ENCODE results near the gene TLK1. TPM values are rescaled to one million over a fixed set of nuclear protein-coding genes. Genes with fewer than 3 reads are reported as not detected.

The TLK1 gene
- total RNA-seq, 2 donors from 2014 or later = 85.4 to 85.8 TPM

DNA sequence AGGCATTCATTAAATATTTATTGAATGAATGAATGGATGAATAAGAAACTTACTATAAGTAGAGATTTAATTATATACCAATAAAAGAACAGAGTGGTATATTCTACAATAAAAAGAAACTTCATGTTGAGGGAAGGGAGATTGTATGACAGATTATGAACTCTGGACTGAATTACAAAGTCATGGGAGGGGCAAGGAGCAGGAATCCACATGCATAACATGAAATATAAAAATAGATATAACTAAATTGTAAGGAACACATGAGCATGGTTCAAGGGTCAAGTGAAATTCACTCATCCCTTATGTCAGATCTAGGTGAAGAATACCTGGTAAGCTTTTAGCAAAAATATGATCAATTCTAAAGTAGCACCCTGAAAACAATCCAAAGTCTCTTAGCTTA lies 27.1 kb upstream of the TLK1 start:
- H3K27me3 ChIP-seq (ENCODE audit: control insufficient read depth, insufficient read depth, low read length, poor library complexity, severe bottlenecking) = no peaks in the 10 kb centered on the region
- H3K9me3 ChIP-seq (ENCODE audit: control insufficient read depth, low read length) = no peaks in the 10 kb centered on the region
- Mint-ChIP-seq H3K4me1 (peaks cover 2% of the 10 kb centered on the region), H3K4me3 (no peak overlapping the region), H3K27me3 (ENCODE audit: insufficient read depth) (no peaks in the 10 kb centered on the region), H3K9me3 (no peaks in the 10 kb centered on the region), H3K36me3 (ENCODE audit: low read depth) (no peaks in the 10 kb centered on the region), H3K27ac (no peak overlapping the region)
- H3K9ac ChIP-seq (ENCODE audit: extremely low read depth, low read length, poor library complexity, severe bottlenecking) = no peak overlapping the region
- H3K27ac ChIP-seq (ENCODE audit: low read depth, low read length) = no peak overlapping the region
- H3K4me3 ChIP-seq (ENCODE audit: low read length) = no peak overlapping the region
- H3K4me1 ChIP-seq (ENCODE audit: control insufficient read depth, insufficient read depth, low read length) = no peaks in the 10 kb centered on the region
- no peaks in the 10 kb centered on the region for H3K36me3 ChIP-seq (ENCODE audit: control insufficient read depth, insufficient read depth, low read length)
- DNase-seq = no peak
- TF ChIP-seq, protein P1, sequence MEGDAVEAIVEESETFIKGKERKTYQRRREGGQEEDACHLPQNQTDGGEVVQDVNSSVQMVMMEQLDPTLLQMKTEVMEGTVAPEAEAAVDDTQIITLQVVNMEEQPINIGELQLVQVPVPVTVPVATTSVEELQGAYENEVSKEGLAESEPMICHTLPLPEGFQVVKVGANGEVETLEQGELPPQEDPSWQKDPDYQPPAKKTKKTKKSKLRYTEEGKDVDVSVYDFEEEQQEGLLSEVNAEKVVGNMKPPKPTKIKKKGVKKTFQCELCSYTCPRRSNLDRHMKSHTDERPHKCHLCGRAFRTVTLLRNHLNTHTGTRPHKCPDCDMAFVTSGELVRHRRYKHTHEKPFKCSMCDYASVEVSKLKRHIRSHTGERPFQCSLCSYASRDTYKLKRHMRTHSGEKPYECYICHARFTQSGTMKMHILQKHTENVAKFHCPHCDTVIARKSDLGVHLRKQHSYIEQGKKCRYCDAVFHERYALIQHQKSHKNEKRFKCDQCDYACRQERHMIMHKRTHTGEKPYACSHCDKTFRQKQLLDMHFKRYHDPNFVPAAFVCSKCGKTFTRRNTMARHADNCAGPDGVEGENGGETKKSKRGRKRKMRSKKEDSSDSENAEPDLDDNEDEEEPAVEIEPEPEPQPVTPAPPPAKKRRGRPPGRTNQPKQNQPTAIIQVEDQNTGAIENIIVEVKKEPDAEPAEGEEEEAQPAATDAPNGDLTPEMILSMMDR (conservative IDR thresholded peaks at IDR 0.05) = no peak

DNA sequence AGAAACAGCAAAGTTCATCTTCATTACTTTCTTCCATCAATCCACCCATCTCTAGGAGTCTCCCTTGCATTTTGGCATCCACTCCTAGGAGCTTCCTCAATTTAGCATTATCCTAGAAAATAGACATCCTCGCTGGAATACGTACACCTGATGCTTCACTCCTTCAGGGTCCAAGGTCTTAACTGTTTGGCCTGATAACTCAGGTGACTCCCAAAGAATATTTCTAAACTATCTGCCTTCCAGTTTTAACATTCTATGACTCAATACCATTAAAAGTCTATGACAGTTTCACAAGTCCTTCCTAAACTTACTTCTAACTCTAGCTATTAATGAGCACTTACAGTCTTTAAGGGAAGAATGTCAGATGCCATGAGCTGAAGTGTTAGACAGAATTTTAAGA lies 26.5 kb upstream of the TLK1 start:
- no peaks in the 10 kb centered on the region for H3K27me3 Mint-ChIP-seq (ENCODE audit: insufficient read depth)

DNA sequence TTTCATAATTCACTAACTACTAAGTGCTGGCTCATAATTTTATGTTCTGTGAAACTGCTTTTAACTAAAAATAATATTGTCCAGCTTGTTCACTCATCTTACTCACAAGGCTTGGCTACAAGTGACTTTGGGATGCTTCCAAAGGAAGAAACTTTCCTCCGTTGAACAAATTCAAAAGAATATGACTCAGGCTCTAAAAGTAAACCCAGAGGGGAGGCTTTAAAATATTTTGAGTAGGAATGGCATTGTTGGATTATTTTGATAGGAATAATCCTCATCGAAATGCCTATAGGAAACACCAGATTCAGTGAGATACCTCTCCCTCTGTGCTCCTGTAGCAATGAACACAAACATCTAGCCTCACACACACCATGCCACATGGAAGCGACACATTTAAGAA lies 25.2 kb upstream of the TLK1 start:
- H3K4me1 ChIP-seq (ENCODE audit: control insufficient read depth, insufficient read depth, low read length) = no peaks in the 10 kb centered on the region
- peaks cover 9% of the 10 kb centered on the region for H3K4me1 Mint-ChIP-seq
- TF ChIP-seq, protein P1 (conservative IDR thresholded peaks at IDR 0.05) = no peak
- no peaks in the 10 kb centered on the region for H3K27me3 Mint-ChIP-seq (ENCODE audit: insufficient read depth)
- no peak overlapping the region for H3K27ac Mint-ChIP-seq
- no peak overlapping the region for H3K4me3 Mint-ChIP-seq
- no peaks in the 10 kb centered on the region for H3K9me3 ChIP-seq (ENCODE audit: control insufficient read depth, low read length)
- no peak overlapping the region for H3K27ac ChIP-seq (ENCODE audit: low read depth, low read length)
- no peak overlapping the region for H3K4me3 ChIP-seq (ENCODE audit: low read length)
- no peaks in the 10 kb centered on the region for H3K27me3 ChIP-seq (ENCODE audit: control insufficient read depth, insufficient read depth, low read length, poor library complexity, severe bottlenecking)
- H3K36me3 Mint-ChIP-seq (ENCODE audit: low read depth) = no peaks in the 10 kb centered on the region
- WGBS, 2 experiments (ENCODE audit: insufficient coverage in 1 of 2, insufficient read length in 1 of 2) = 98 to 100% methylated on average over 1 to 3 of the region's 3 CpGs
- H3K36me3 ChIP-seq (ENCODE audit: control insufficient read depth, insufficient read depth, low read length) = no peaks in the 10 kb centered on the region
- H3K9ac ChIP-seq (ENCODE audit: extremely low read depth, low read length, poor library complexity, severe bottlenecking) = no peak overlapping the region
- DNase-seq = no peak
- no peaks in the 10 kb centered on the region for H3K9me3 Mint-ChIP-seq

More for the DNA sequence above, 26.5 kb upstream of the TLK1 start:
- H3K4me1 Mint-ChIP-seq = peaks cover 2% of the 10 kb centered on the region
- no peak overlapping the region for H3K27ac Mint-ChIP-seq
- no peaks in the 10 kb centered on the region for H3K27me3 ChIP-seq (ENCODE audit: control insufficient read depth, insufficient read depth, low read length, poor library complexity, severe bottlenecking)
- no peaks in the 10 kb centered on the region for H3K9me3 ChIP-seq (ENCODE audit: control insufficient read depth, low read length)
- H3K4me3 ChIP-seq (ENCODE audit: low read length) = no peak overlapping the region
- DNase-seq = no peak
- no peaks in the 10 kb centered on the region for H3K4me1 ChIP-seq (ENCODE audit: control insufficient read depth, insufficient read depth, low read length)
- WGBS, 2 experiments (ENCODE audit: insufficient coverage in 1 of 2, insufficient read length in 1 of 2) = 96 to 100% methylated on average over 2 of the region's 2 CpGs
- no peak overlapping the region for H3K4me3 Mint-ChIP-seq
- no peaks in the 10 kb centered on the region for H3K36me3 Mint-ChIP-seq (ENCODE audit: low read depth)
- no peaks in the 10 kb centered on the region for H3K9me3 Mint-ChIP-seq
- TF ChIP-seq, protein P1 (conservative IDR thresholded peaks at IDR 0.05) = no peak
- H3K27ac ChIP-seq (ENCODE audit: low read depth, low read length) = no peak overlapping the region
- H3K36me3 ChIP-seq (ENCODE audit: control insufficient read depth, insufficient read depth, low read length) = no peaks in the 10 kb centered on the region
- H3K9ac ChIP-seq (ENCODE audit: extremely low read depth, low read length, poor library complexity, severe bottlenecking) = no peak overlapping the region

Measured in endodermal cell (in vitro differentiated cells).